H9 (cell line): ENCODE measurements around the gene LGALS3. TPM values are rescaled to one million over a fixed set of nuclear protein-coding genes. Genes with fewer than 3 reads are reported as not detected.

ENCODE experiments used
- DNase-seq: peaks from one replicate; pipeline ENCODE4 v3.0.0-alpha.2; 2017
- H2AFZ ChIP-seq: one replicate; pipeline ENCODE4 v1.6.1; 2013; ENCODE audit warnings: mild to moderate bottlenecking, low read length, control low read depth, moderate library complexity
- H2AK5ac ChIP-seq: 2 replicates; pipeline ENCODE4 v1.6.1; 2013; ENCODE audit warnings: low read length, control low read depth, mixed read lengths; ENCODE audit not compliant: insufficient read length
- H2BK120ac ChIP-seq: one replicate; pipeline ENCODE4 v1.6.1; 2013; ENCODE audit warnings: low read depth, mild to moderate bottlenecking, low read length, control low read depth, inconsistent platforms; ENCODE audit not compliant: poor library complexity, severe bottlenecking
- H2BK12ac ChIP-seq: 2 replicates; pipeline ENCODE4 v1.6.1; 2013; ENCODE audit warnings: low read length, control low read depth, mixed read lengths, low read depth; ENCODE audit not compliant: insufficient read length
- H2BK15ac ChIP-seq: 2 replicates; pipeline ENCODE4 v1.6.1; 2013; ENCODE audit warnings: low read depth, low read length, control low read depth
- H2BK20ac ChIP-seq: one replicate; pipeline ENCODE4 v1.6.1; 2013; ENCODE audit warnings: low read depth, mild to moderate bottlenecking, low read length, control low read depth, inconsistent platforms; ENCODE audit not compliant: poor library complexity, severe bottlenecking
- H2BK5ac ChIP-seq: 2 replicates; pipeline ENCODE4 v1.6.1; 2013; ENCODE audit warnings: low read length, control low read depth, mixed read lengths; ENCODE audit not compliant: insufficient read length
- H3K14ac ChIP-seq: 2 replicates; pipeline ENCODE4 v1.6.1; 2013; ENCODE audit warnings: low read length, control low read depth; ENCODE audit not compliant: insufficient read depth
- H3K18ac ChIP-seq: 2 replicates; pipeline ENCODE4 v1.6.1; 2013; ENCODE audit warnings: low read depth, mild to moderate bottlenecking, mixed read lengths, low read length, control low read depth; ENCODE audit not compliant: insufficient read length
- H3K23ac ChIP-seq: 2 replicates; pipeline ENCODE4 v1.6.1; 2013; ENCODE audit warnings: low read length, control low read depth, mixed read lengths, low read depth; ENCODE audit not compliant: insufficient read length
- H3K23me2 ChIP-seq: 2 replicates; pipeline ENCODE4 v1.6.1; 2013; ENCODE audit warnings: low read depth, mild to moderate bottlenecking, mixed read lengths, low read length, control low read depth; ENCODE audit not compliant: insufficient read length, poor library complexity, severe bottlenecking
- H3K27ac ChIP-seq: 2 replicates; pipeline ENCODE4 v1.5.1; 2013; ENCODE audit warnings: low read length, control low read depth, mixed read lengths, low read depth; ENCODE audit not compliant: insufficient read length
- H3K27me3 ChIP-seq: 2 replicates; pipeline ENCODE4 v1.6.1; 2013; ENCODE audit warnings: low read length, control low read depth, inconsistent platforms; ENCODE audit not compliant: insufficient read depth
- H3K4ac ChIP-seq: 2 replicates; pipeline ENCODE4 v1.6.1; 2013; ENCODE audit warnings: low read depth, mild to moderate bottlenecking, control low read depth, inconsistent platforms, low read length, moderate library complexity
- H3K4me1 ChIP-seq: 2 replicates; pipeline ENCODE4 v1.6.1; 2013; ENCODE audit warnings: low read length, control low read depth, inconsistent platforms; ENCODE audit not compliant: insufficient read depth
- H3K4me2 ChIP-seq: 2 replicates; pipeline ENCODE4 v1.6.1; 2013; ENCODE audit warnings: low read length, control low read depth, mixed read lengths; ENCODE audit not compliant: insufficient read length, insufficient read depth
- H3K56ac ChIP-seq: 2 replicates; pipeline ENCODE4 v1.6.1; 2013; ENCODE audit warnings: low read depth, mild to moderate bottlenecking, mixed read lengths, low read length, control low read depth; ENCODE audit not compliant: insufficient read length
- H3K79me1 ChIP-seq: 2 replicates; pipeline ENCODE4 v1.6.1; 2013; ENCODE audit warnings: low read depth, mild to moderate bottlenecking, moderate library complexity, low read length, control low read depth, inconsistent platforms; ENCODE audit not compliant: insufficient read depth, poor library complexity, severe bottlenecking
- H3K79me2 ChIP-seq: 2 replicates; pipeline ENCODE4 v1.6.1; 2013; ENCODE audit warnings: low read length, control low read depth, inconsistent platforms; ENCODE audit not compliant: insufficient read depth
- H3K9ac ChIP-seq: 2 replicates; pipeline ENCODE4 v1.6.1; 2013; ENCODE audit warnings: low read length, control low read depth, mixed read lengths; ENCODE audit not compliant: insufficient read length; ENCODE audit errors: extremely low read depth
- H3K9me3 ChIP-seq: one replicate; pipeline ENCODE4 v1.6.1; 2013; ENCODE audit warnings: low read depth, low read length, inconsistent platforms; ENCODE audit not compliant: control insufficient read depth
- H3T11ph ChIP-seq: one replicate; pipeline ENCODE4 v1.6.1; 2013; ENCODE audit warnings: mild to moderate bottlenecking, low read length, control low read depth, inconsistent platforms
- H4K20me1 ChIP-seq: one replicate; pipeline ENCODE4 v1.6.1; 2013; ENCODE audit not compliant: control insufficient read depth, insufficient read length, insufficient read depth
- H4K5ac ChIP-seq: 2 replicates; pipeline ENCODE4 v1.6.1; 2013; ENCODE audit warnings: low read depth, mild to moderate bottlenecking, mixed read lengths, low read length, control low read depth; ENCODE audit not compliant: insufficient read length
- H4K8ac ChIP-seq: replicated peaks from 2 replicates; pipeline ENCODE4 v1.6.1; 2013; ENCODE audit warnings: low read length, control low read depth, mixed read lengths, low read depth; ENCODE audit not compliant: insufficient read length
- H4K91ac ChIP-seq: 2 replicates; pipeline ENCODE4 v1.6.1; 2013; ENCODE audit warnings: low read depth, mild to moderate bottlenecking, moderate library complexity, mixed read lengths, low read length, control low read depth; ENCODE audit not compliant: insufficient read length
- H3K27ac Mint-ChIP-seq, 3 experiments: 2 replicates in 2 of 3; 3 replicates in 1 of 3; pipeline ENCODE4 v1.8.0; 2020 to 2021; ENCODE audit warnings: mixed read lengths in 3 of 3, mild to moderate bottlenecking in 1 of 3, moderate library complexity in 1 of 3
- H3K27me3 Mint-ChIP-seq: 2 replicates; pipeline ENCODE4 v1.8.0; 2021; ENCODE audit warnings: low read depth, mild to moderate bottlenecking, moderate library complexity, mixed read lengths
- H3K36me3 Mint-ChIP-seq, 3 experiments: 2 replicates in 2 of 3; 3 replicates in 1 of 3; pipeline ENCODE4 v1.8.0; 2020 to 2021; ENCODE audit warnings: low read depth in 3 of 3, mixed read lengths in 3 of 3; ENCODE audit not compliant: insufficient read depth in 1 of 3
- H3K4me1 Mint-ChIP-seq, 2 experiments: 2 replicates each; pipeline ENCODE4 v1.8.0; 2020; ENCODE audit warnings: mixed read lengths in 2 of 2
- H3K4me3 Mint-ChIP-seq, 2 experiments: 2 replicates in 1 of 2; 3 replicates in 1 of 2; pipeline ENCODE4 v1.8.0; 2020 to 2021; ENCODE audit warnings: mild to moderate bottlenecking in 2 of 2, mixed read lengths in 2 of 2, moderate library complexity in 1 of 2
- H3K9me3 Mint-ChIP-seq, 2 experiments: 2 replicates in 1 of 2; 3 replicates in 1 of 2; pipeline ENCODE4 v1.8.0; 2020; ENCODE audit warnings: mild to moderate bottlenecking in 2 of 2, mixed read lengths in 2 of 2, moderate library complexity in 1 of 2
- WGBS: extraction: QIAGEN DNeasy Blood & Tissue Kit; methylation state at CpG from one replicate; pipeline ENCODE4 v1.1.7; 2013; ENCODE audit warnings: missing lambda C conversion rate, low lambda C conversion rate, mixed read lengths; ENCODE audit not compliant: insufficient read length; ENCODE audit errors: extremely low coverage; 5-methylcytosine and 5-hydroxymethylcytosine counted together
- total RNA-seq: library from RNA; stranded (reverse); gene quantifications from 2 replicates; pipeline ENCODE4 v1.2.1, GENCODE V29; 2021
- TF ChIP-seq, protein P1 (sequence below): fragments of 200-600 bp; sonication (generic); conservative IDR thresholded peaks from 3 replicates; pipeline ENCODE4 v1.8.0; 2021; ENCODE audit warnings: antibody characterized with exemption, mild to moderate bottlenecking

Gene LGALS3
- total RNA-seq, 1 experiment from 2014 or later = 4.0 TPM

DNA sequence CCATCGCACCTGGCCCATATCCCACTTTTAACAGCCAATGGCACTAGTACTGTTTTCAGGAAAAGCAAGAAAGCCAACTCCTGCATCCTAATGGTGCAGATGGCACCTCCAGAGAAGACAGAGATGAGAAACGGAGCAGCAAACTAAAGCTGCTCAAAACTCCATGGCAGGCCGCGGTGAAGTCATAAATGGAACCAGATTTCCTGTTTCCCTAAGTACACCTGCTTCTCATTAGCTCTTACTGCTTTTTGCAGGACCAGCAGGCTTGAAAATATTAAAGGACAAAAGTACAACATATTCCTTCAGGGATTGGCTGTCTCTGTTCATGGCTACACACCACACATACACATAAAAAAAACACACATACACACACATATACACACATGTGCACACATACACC lies 36.7 kb upstream of the LGALS3 start:
- Histone ChIP-seq H2BK12ac (no peak overlapping the region), H3K14ac (no peak overlapping the region), H3K9me3 (no peaks in the 10 kb centered on the region), H3K27me3 (no peaks in the 10 kb centered on the region), H3K4ac (no peak overlapping the region), H3K23me2 (no peaks in the 10 kb centered on the region), H3K79me2 (no peaks in the 10 kb centered on the region), H2AK5ac (no peak overlapping the region), H2BK15ac (no peak overlapping the region), H2BK5ac (no peak overlapping the region), H3T11ph (no peak overlapping the region), H2BK20ac (no peak overlapping the region), H3K18ac (no peak overlapping the region), H3K23ac (no peak overlapping the region), H3K27ac (no peak overlapping the region), H2AFZ (no peak overlapping the region), H4K91ac (no peak overlapping the region), H3K56ac (no peak overlapping the region), H4K8ac (no peak overlapping the region), H2BK120ac (no peak overlapping the region), H4K5ac (no peak overlapping the region), H4K20me1 (no peaks in the 10 kb centered on the region), H3K9ac (no peak overlapping the region), H3K79me1 (no peaks in the 10 kb centered on the region), H3K4me2 (no peak overlapping the region), H3K4me1 (no peaks in the 10 kb centered on the region; the same call in 1 of the 2 replicates)
- TF ChIP-seq, protein P1, sequence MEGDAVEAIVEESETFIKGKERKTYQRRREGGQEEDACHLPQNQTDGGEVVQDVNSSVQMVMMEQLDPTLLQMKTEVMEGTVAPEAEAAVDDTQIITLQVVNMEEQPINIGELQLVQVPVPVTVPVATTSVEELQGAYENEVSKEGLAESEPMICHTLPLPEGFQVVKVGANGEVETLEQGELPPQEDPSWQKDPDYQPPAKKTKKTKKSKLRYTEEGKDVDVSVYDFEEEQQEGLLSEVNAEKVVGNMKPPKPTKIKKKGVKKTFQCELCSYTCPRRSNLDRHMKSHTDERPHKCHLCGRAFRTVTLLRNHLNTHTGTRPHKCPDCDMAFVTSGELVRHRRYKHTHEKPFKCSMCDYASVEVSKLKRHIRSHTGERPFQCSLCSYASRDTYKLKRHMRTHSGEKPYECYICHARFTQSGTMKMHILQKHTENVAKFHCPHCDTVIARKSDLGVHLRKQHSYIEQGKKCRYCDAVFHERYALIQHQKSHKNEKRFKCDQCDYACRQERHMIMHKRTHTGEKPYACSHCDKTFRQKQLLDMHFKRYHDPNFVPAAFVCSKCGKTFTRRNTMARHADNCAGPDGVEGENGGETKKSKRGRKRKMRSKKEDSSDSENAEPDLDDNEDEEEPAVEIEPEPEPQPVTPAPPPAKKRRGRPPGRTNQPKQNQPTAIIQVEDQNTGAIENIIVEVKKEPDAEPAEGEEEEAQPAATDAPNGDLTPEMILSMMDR = no peak
- Mint-ChIP-seq H3K27ac (no peak overlapping the region), H3K9me3 (no peaks in the 10 kb centered on the region), H3K36me3 (no peaks in the 10 kb centered on the region), H3K4me3 (no peak overlapping the region), H3K4me1 (peaks cover 6 to 14% of the 10 kb centered on the region in 2 experiments), H3K27me3 (no peaks in the 10 kb centered on the region; the same call in 1 of the 2 replicates)
- no CpG with 5 or more reads among the region's 4 CpGs for WGBS
- DNase-seq = no peak
